Liver (tissue), 3 donors: Measurements from ENCODE around the gene FLVCR2.

Experiments
- ATF3 ChIP-seq: IDR thresholded peaks from 2 replicates; pipeline ENCODE4 v1.6.1; 2016; ENCODE audit warnings: antibody characterized with exemption
- CTCF ChIP-seq: fragments of 150-350 bp; IDR thresholded peaks from 2 replicates; pipeline ENCODE4 v1.5.1; 2017; ENCODE audit warnings: improper control_type of control experiment, low read depth, low read length; ENCODE audit not compliant: missing input control
- GABPA ChIP-seq, 2 donors: IDR thresholded peaks in 1 of 2; conservative IDR thresholded peaks in 1 of 2; 2 replicates each; pipeline ENCODE4 v1.6.1; 2016; ENCODE audit warnings: antibody characterized with exemption in 2 of 2, mild to moderate bottlenecking in 1 of 2, moderate library complexity in 1 of 2
- MAX ChIP-seq: IDR thresholded peaks from 2 replicates; pipeline ENCODE4 v1.6.1; 2016; ENCODE audit warnings: antibody characterized with exemption
- SP1 ChIP-seq: IDR thresholded peaks from 2 replicates; pipeline ENCODE4 v1.6.1; 2018; ENCODE audit warnings: antibody characterized with exemption, mild to moderate bottlenecking
- donor health status: healthy.
- donor health status: healthy.

- TF ChIP-seq MAX (no peak), ATF3 (no peak), CTCF (no peak), SP1 (no peak), GABPA (IDR thresholded peaks at IDR 0.05 in 1 of 2, conservative IDR thresholded peaks at IDR 0.05 in 1 of 2) (no peak)
Measured at GRCh38 chr14:75690010-75690409, 111.6 kb downstream of the FLVCR2 start.
